ENCODE measurements around the gene OBP2A.

The OBP2A gene

DNA sequence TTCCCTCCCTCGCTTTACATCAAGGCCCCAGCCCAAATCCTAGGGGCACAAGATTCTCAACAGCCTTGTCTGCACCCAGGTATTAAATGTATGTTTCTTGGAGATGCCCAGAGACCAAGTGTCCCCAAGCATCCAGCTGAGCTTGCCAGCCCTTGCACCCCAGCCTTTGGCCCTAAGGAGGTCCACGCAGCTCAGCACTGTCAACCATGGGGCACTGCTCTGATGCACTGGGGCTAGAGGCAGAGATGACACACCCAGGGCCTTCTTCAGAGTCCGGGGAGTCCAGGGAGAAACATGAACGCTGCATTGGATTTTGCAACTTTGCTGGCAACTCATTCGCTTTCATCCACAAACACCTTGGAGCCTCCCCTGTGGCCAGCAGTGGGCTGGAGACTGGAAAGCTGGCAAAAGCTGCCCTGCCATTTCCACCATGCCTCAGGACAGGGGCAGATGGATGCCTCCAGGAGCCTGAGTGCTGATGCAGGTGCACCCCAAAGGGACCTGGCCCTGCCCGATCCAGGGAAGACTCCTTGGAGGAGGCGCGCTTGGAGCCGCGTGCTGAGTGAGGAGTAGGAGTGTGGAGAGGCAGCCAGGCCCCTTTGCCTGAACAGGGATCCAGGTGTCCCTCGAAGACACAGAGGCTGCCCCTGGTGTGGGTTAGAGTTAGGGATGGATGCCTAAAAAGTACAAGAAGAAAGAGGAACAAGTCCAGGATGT lies 34.9 kb downstream of the OBP2A start:
- no peak for DNase-seq

DNA sequence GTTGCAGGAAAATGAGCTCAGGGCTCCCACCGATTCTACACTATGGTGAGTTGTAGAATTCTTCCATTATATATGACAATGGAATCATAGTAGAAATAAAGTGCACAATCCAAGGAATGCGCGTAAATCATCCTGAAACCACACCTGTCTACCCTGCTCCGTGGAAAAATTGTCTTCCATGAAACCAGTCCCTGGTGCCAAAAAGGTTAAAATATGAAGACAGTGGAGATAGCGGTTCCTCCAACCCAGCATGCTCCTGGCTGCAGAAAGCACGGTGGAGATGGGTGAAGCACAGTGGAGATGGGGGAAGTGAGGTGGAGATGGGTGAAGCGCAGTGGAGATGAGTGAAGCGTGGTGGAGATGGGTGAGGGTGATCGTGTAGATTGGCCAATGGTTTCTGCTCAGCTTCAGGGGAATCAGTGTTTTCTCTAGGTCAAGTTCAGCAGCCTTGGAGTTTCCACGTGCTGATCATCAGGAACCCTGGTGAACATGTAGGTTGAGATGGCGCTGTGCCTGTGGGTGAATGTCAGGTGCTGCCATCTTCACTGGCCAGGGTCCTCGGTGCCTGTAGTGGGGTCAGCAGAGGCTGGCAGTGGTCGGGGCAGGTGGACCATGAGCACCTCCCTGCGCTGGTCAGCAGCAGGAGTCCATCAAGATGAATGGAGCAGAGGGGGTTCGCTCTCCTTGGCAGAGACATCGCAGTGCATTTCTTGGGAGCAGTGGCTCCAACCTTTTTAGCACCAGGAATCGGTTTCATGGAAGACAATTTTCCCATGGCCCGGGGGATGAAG lies 35.9 kb downstream of the OBP2A start:
- DNase-seq: no peak

DNA sequence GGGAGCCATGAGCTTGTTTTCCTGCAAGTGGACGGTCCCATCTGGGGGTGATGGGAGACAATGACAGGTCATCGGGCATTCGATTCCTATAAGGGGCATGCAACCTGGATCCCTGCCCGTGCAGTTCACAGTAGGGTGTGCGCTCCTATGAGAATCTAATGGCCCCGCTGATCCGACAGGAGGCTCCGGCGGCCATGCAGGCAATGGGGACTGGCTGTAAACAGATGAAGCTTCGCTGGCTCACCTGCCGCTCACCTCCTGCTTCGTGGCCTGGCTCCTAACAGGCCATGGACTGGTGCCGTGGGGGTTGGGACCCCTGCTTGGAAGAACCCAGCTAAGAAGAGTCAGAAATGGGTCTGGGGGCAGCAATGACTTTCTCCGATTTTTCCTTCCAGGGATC lies 36.6 kb downstream of the OBP2A start:
- no peak for DNase-seq

DNA sequence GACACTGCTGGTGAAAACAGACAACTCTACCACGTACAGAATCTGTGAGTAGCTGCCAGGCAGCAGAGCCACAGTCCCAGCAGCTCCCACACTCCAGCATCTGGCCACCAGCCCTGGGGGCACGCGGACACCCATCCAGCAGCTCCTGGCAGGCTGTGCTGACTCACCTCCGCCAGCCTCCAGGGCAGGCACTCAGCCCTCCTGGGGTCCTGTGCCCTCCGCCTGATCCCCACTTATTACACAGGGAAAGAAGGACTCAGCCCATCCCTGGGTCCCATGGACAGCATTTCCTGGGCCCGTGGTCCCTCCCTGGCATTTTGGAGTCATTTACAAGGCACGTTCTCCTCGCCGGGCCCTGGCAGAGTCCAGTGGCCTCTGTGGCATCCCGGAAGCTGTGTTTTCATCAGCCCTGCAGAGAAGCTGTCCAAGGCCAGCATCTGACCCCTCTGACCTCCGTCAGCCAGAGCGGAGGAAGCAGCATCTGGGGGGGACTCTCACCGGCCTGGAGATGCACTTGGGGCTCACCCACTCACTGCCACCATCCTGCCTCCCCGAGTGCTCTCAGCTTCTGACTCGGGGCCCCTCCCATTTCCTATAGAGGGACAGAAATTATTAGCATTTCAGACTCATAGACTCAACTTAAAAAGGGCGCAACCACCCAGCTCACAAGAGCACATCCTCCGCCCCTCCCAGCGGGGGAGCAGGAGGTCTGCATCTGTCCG lies 37.2 kb downstream of the OBP2A start:
- DNase-seq: no peak

DNA sequence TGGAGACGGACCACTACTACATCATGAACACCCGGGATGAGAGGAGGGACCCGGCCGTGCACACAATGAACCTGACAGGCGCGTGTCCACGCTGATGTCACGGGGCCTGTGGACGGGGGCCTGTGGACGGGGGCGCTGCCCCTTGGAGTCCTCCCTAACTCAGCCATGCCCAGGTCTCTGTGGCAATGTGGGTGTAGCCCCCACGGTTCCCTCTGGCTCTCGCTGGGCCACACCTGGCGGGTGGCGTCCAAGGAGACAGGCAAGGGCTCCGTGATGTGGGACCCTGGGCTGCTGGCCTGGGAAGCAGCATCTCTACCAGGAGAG lies 37.7 kb downstream of the OBP2A start:
- DNase-seq: no peak

DNA sequence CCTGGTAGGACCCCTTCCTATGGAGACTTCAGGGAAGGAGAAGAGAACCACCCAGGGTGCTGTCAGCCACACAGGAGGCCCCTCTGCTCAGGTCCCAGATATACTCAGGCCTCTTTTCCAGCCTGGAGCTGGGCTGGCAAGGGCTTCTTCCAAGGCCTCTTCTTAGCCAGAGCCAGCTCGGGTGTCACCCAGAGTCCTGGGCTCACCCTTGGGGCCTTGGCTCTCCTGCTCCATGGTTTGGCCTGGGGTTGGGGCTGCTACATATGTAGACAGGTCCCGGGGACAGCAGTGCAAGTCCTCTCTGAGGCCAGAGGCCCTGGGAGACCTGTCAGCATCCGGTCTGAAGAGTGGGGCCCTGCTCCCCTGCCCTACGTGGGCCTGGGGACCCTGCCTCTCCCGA lies 38.4 kb downstream of the OBP2A start:
- no peak for DNase-seq

DNA sequence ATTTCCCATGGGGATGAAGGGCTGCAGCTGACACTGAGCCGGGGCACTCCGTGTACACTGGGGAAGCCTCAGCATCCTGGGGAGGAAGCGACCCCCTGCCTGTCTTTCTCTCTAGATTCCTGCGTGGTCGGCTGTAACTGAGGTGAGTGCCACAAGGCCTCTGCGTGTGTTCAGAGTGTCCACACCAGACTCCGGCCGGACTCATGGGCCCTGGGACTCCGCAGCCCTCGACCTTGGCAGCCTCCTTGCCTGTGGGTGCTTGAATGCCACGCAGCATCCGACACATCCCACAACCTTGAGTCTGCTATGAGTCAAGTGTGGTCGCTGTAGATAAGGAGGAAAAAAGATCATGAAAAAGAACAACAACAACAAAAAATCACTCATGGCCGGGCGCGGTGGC lies 39.0 kb downstream of the OBP2A start:
- DNase-seq: no peak

DNA sequence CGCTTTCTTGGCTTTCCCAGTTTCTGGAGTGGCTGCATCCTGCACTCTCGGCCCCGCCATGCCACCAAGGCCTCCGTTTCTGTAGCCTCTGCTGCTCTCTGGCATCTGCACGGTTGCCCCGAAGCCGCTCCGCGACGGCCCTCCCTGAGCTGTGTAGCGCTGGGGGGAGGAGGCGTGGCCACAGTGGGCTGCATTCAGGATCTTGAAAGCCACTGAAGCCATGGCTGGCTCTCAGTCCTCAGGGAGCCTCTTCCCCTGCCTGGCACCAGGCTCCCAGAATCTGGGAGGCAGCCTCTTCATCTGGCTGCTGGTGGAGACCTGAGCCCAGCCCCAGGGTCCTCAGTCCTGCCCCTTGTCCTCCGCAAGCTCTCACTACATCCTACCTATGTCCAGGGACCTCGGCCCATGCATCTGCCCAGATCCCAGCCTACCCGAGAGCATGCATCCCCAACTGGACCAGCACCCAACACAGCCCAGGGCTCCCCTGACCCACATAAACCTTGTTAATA lies 40.7 kb downstream of the OBP2A start:
- DNase-seq: no peak

DNA sequence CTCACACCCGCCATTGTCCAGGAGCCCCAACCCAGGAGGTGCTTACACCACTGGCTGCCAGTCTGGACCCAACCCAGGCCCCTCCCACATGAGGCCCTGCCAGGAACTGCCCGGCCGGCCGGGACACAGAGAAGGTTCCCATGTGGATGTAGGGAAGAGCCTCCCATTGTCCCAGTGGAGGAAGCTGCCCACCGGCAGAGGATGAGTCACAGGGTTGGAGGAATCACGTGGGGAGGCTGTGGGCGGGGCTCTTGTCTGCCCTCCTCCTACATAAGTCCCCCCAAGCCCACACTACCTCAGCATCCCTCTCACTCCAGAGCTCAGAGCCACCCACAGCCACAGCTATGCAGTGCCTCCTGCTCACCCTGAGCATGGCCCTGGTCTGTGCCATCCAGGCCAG lies 41.7 kb downstream of the OBP2A start:
- no peak for DNase-seq

DNA sequence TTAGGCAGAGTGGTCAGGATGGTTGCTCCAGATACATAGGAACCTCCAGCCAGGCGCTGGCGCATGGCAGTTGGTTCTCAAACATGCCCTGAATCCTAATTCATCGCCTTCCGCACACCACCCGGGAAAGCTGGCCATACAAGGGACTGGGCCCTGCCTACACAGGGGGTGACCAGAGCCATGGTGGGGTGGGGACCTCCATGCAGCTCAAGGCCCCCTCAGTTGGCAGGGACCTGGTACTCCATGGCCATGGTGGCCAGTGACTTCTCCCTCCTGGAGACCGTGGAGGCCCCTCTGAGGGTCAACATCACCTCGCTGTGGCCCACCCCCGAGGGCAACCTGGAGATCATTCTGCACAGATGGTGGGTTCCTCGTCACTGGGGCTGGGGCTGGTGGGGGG lies 42.4 kb downstream of the OBP2A start:
- DNase-seq: no peak

DNA sequence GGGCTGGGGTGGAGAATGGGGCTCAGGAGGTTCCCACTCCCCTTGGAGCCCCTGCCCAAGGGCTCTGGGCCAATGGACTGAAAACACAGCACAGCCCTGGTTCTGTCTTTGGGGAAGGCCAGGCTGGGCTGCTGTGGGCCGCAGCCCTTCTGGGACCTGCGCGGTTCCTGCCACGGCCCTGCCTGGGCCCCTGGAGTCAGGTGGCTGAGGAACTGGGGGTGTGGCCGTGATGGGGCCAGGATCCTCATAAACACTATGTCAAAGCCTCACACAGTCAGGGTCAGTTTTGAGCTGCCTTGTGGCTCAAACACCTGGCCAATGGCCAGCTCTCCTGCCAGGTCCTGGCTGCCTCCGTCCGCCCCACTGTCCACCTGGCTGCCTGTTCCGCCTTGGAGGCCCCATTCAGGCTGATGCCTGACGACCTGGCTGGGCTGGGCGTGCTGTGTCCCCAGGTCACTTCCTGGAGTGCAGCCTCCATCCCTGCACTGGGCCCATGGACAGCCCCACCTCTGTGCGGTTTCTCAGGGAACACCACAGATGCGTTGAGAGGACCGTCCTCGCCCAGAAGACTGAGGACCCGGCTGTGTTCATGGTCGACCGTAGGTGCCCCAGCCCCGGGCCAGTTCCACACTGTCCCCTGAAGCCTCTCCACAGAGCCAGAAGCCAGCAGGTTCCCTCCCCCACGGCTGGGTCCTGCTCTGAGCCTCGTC lies 43.1 kb downstream of the OBP2A start:
- no peak for DNase-seq

DNA sequence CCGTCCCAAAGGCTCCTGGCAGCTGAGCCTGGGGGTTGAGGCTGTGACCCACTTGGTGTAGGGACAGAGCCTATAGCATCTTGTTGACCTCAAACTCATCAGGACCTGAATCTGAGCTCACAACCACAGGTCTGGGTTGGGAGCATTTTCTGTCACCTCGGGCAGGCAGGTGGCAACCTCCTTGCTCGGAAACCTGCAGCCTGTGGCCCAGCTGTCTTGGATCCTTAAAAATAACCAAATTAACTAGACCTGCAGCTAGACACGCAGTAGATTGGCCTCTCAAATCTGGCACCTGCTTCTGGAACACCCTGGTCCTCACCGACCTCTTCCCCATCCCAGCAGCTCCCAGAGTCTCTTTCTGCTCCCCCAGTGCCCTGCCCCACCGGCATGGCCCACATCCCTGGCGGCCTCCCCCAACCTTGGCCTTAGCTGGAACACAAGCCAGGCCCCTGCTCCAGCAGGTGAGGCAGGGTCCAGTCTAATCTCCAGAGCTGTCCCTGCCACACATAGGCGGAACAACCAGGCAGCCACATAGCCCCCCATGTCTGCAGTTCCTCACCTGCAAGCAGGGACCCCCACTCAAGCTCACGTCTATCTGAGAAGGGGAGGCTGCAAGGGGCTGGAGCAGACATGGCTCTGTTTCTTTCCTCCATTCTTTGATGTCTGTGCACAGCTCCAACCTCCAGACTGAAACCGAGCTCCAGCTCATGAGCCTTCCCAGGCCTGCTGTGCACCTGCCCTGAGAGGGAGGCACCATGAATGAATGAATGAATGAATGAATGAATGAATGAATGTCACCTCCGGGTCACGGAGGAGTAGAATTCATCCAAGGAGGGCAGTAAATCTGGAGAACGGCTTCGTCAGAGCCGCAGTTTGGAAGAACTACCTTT lies 43.9 kb downstream of the OBP2A start:
- DNase-seq: no peak

DNA sequence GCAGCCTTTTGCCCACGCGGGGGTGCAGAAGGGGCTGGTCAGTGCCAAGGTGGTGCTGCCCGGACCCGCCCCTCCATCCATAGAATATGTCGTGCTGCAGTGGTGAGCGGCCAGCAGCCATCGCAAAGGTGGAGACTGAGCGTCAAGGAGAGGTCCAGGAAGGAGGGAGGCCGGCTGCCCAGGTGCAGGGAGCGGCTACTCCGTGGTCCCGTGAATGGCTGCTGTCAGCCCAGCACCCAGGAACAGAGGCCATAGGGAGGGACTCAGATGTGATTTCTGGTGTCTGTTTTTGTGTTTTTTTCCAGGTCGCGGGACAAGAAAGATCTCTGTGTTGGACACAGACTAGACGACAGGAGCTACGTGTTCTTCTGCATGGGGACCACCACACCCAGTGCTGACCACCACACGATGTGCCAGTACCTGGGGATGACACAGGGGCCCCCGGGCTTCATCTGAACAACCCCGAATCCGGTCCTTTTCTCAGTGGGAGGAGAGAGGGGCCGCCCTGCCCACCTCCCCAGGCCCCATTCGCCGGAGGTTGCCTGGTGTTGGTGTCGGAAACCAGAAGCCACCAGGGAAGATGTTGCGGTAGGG lies 44.7 kb downstream of the OBP2A start:
- DNase-seq: no peak

DNA sequence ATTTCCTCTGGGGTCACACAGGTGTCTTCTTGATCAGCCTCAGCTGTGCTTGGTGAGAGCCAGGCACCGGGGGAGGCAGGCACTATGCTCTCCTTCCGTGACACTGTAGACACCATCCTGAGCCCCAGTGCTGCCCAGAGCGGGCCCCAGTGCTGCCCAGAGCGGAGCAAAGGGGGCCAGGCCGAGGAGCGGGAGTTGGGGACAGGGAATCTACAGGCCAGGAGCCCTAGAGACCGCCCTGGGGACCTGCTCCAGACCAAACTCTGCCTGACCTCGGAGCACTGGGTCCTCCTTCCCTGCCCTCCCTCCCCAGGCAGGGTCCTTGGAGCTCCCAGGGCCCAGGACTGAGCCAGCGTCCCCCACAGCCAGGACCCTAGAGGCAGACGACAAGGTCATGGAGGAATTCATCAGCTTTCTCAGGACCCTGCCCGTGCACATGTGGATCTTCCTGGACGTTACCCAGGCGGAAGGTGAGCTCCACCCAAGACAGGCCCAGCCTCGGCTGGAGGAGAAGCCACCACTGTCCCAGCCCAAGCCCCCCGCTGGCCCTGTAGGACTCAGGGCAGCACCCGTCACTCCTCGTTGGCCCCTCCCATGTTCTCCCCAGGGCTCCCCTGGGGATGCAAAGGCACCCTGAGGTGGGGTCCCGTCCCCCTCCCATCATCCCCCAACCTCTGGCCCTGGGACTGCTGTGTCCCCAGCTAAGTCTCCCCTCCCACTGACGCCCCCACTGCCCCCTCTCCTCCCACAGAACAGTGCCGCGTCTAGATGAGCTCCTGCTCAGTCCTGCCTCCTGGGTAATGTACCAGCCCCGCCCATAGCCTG lies 45.8 kb downstream of the OBP2A start:
- no peak for DNase-seq

DNA sequence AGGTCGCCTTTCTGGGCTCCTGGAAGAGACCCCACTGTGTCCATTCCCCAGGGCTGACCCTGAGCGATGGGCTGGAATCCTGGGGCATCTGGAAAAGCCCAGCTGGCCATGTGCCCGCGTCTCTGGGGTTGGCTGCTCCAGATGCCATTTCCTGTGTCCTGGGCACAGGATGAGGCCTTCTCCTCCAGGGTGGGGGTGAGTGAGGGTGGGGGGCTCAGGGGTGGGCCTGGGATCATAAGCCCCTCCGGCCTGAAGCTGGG lies 46.3 kb downstream of the OBP2A start:
- no peak for DNase-seq

DNA sequence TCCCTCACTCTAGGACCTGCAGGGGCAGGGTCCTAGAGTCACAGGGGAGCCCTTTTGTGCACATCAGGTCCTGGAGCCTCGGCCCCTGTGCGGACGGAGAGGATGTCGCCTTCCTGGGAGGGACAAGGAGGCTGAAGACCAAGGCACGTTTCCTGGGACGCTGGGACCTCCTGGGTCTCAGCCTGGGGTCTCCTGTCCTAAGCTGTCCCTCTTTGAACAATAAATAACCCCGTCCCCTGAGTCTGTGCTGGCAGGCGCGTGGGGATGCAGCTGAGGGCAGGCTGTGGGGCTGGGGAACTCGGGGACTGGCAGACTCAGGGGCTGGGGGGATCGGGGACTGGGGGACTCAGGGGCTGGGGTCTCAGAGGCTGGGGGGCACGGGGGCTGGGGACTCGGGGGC lies 46.7 kb downstream of the OBP2A start:
- DNase-seq: no peak

DNA sequence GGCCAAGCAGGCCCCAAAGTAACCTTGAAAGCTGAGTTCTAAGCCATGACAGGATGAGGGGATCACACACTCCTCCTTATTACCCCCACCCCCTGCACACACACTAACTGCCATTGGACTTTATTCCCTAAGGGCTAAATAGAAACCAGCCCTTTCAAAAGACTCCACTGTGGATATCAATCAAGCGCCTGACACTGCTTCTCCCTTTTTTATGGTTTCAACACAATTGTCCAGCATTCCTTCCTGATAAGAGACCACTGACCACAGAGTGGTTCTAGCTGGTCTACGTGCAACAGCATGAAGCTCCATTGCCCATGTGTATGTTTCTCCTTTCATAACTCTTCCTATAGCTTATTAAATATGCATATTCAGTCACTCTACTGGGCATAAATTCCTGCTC lies 50.3 kb downstream of the OBP2A start:
- DNase-seq: no peak
